ENCODE measurements around the gene JADE3. TPM values are rescaled to one million over a fixed set of nuclear protein-coding genes. Genes with fewer than 3 reads are reported as not detected.
A peak's percentile ranks its signal among the peaks of the same experiment; 100 is the strongest.
"Not testable (repeated sequence)": the region's sequence is repeated elsewhere in the genome, so short reads cannot be mapped to it uniquely, and the experiment has no call there.

Gene JADE3
- total RNA-seq, 4 donors from 2014 or later = 7.8 to 9.6 (median 8.5) TPM

- Histone ChIP-seq H3K4me1 (peaks cover 0 to 7% (median 2%) of the 10 kb centered on the region in 4 donors), H3K27ac (replicated peaks in 1 of 4) (no peak overlapping the region), H3K9me3 (no peaks in the 10 kb centered on the region), H3K36me3 (no peaks in the 10 kb centered on the region), H3K4me3 (no peak overlapping the region), H3K27me3 (peaks cover 0 to 3% (median 0%) of the 10 kb centered on the region in 4 donors)
- no peak for DNase-seq (ENCODE audit: extremely low spot score)
- TF ChIP-seq EP300 (IDR thresholded peaks at IDR 0.05) (no peak), POLR2AphosphoS5 (IDR thresholded peaks at IDR 0.05) (no peak), CTCF (IDR thresholded peaks at IDR 0.05) (no peak), POLR2A (IDR thresholded peaks at IDR 0.05; ENCODE audit: low read depth) (no peak)
- WGBS = 62% methylated on average over 7 of the region's 7 CpGs
- intact Hi-C loops (cut with DNase I) = no loop called here
These were observed 49.5 kb downstream of the JADE3 start for GRCh38 chrX:46961574-46962283.

- 60% methylated on average over 1 of the region's 1 CpG for WGBS
- H3K27me3 ChIP-seq = peaks cover 0 to 3% (median 0%) of the 10 kb centered on the region in 4 donors
- no peak overlapping the region for H3K27ac ChIP-seq (replicated peaks in 1 of 4)
- intact Hi-C loops (cut with DNase I) = no loop called here
- no peaks in the 10 kb centered on the region for H3K9me3 ChIP-seq
- H3K4me1 ChIP-seq = peaks cover 0 to 7% (median 0%) of the 10 kb centered on the region in 4 donors
- no peak overlapping the region for H3K4me3 ChIP-seq
- no peaks in the 10 kb centered on the region for H3K36me3 ChIP-seq
- no peak for DNase-seq (ENCODE audit: extremely low spot score)
- no peak for TF ChIP-seq CTCF (IDR thresholded peaks at IDR 0.05)
These were observed 53.0 kb downstream of the JADE3 start for GRCh38 chrX:46965125-46965758.

GRCh38 chrX:46967547-46967946 lies 55.3 kb downstream of the JADE3 start:
- no peaks in the 10 kb centered on the region for H3K27me3 ChIP-seq
- TF ChIP-seq POLR2AphosphoS5 (IDR thresholded peaks at IDR 0.05) (no peak), EP300 (IDR thresholded peaks at IDR 0.05) (no peak), POLR2A (IDR thresholded peaks at IDR 0.05; ENCODE audit: low read depth) (no peak), CTCF (IDR thresholded peaks at IDR 0.05) (no peak)
- no peak overlapping the region for H3K27ac ChIP-seq (replicated peaks in 1 of 4)
- WGBS = 63% methylated on average over 4 of the region's 4 CpGs
- H3K4me3 ChIP-seq = no peak overlapping the region
- no peaks in the 10 kb centered on the region for H3K9me3 ChIP-seq
- intact Hi-C loops (cut with DNase I) = no loop called here
- no peak for DNase-seq (ENCODE audit: extremely low spot score)
- peaks cover 0 to 7% (median 0%) of the 10 kb centered on the region in 4 donors for H3K4me1 ChIP-seq
- no peaks in the 10 kb centered on the region for H3K36me3 ChIP-seq

GRCh38 chrX:46977046-46977445 lies 64.8 kb downstream of the JADE3 start:
- intact Hi-C loops (cut with DNase I) = loop anchor here (5.0 kb wide), 1 partner anchor 65 kb away; the partner anchor contains the start of gene JADE3
- WGBS = 83% methylated on average over 4 of the region's 4 CpGs
- DNase-seq (ENCODE audit: extremely low spot score) = not testable (repeated sequence)

GRCh38 chrX:46978341-46979291 lies 66.4 kb downstream of the JADE3 start:
- DNase-seq (ENCODE audit: extremely low spot score) = no peak
- WGBS = 67% methylated on average over 8 of the region's 8 CpGs
- H3K27ac ChIP-seq (replicated peaks in 1 of 4) = peak overlapping the region in 2 of 4 donors; percentile 33 to 51

More at GRCh38 chrX:46977046-46977445, 64.8 kb downstream of the JADE3 start:
- not testable (repeated sequence) for H3K27me3 ChIP-seq; H3K27ac ChIP-seq (replicated peaks in 1 of 4); H3K4me1 ChIP-seq; H3K9me3 ChIP-seq; H3K4me3 ChIP-seq; H3K36me3 ChIP-seq

More at GRCh38 chrX:46978341-46979291, 66.4 kb downstream of the JADE3 start:
- intact Hi-C loops (cut with DNase I) = loop anchor here (5.0 kb wide), 1 partner anchor 66 kb away; the partner anchor contains the start of gene JADE3
- H3K4me1 ChIP-seq = peaks cover 0 to 9% (median 5%) of the 10 kb centered on the region in 4 donors
- H3K36me3 ChIP-seq = no peaks in the 10 kb centered on the region
- H3K4me3 ChIP-seq = no peak overlapping the region
- H3K9me3 ChIP-seq = peaks cover 0 to 10% (median 0%) of the 10 kb centered on the region in 4 donors
- no peak for TF ChIP-seq EP300 (IDR thresholded peaks at IDR 0.05)
- TF ChIP-seq POLR2A (IDR thresholded peaks at IDR 0.05; ENCODE audit: low read depth) = no peak
- TF ChIP-seq CTCF (IDR thresholded peaks at IDR 0.05) = peak; percentile 50 to 55 (median 54)
- TF ChIP-seq POLR2AphosphoS5 (IDR thresholded peaks at IDR 0.05) = no peak
- no peaks in the 10 kb centered on the region for H3K27me3 ChIP-seq

All from esophagus muscularis mucosa (tissue), 4 donors.